Measurements from ENCODE around the gene EPHB2.
"Not testable (repeated sequence)": the region's sequence is repeated elsewhere in the genome, so short reads cannot be mapped to it uniquely, and the experiment has no call there.

The EPHB2 gene

DNA sequence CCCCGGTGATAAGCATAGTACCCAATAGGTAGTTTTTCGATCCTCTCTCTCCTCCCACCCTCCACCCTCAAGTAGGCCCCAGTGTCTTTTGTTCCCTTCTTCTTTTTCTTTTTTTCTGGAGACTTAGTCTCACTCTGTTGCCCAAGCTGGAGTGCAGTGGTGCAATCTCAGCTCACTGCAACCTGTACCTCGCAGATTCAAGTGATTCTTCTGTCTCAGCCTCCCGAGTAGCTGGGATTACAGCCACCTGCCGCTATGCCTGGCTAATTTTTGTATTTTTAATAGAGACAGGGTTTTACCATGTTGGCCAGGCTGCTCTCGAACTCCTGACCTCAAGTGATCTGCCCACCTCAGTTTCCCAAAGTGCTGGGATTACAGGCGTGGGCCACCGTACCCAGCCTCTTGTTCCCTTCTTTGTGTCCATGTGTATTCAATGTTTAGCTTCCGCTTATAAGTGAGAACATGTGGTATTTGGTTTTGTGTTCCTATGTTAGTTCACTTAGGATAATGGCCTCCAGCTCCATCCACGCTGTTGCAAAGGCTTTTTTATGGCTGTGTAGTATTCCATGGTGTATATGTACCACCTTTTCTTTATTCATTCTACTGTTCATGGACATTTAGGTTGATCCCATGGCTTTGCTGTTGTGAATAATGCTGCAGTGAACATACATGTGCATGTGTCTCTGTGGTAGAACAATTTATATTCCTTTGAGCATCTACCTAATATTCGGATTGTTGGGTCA lies 133.0 kb downstream of the EPHB2 start:
- 96% methylated on average over 4 of the region's 11 CpGs for WGBS (ENCODE audit: insufficient coverage)

DNA sequence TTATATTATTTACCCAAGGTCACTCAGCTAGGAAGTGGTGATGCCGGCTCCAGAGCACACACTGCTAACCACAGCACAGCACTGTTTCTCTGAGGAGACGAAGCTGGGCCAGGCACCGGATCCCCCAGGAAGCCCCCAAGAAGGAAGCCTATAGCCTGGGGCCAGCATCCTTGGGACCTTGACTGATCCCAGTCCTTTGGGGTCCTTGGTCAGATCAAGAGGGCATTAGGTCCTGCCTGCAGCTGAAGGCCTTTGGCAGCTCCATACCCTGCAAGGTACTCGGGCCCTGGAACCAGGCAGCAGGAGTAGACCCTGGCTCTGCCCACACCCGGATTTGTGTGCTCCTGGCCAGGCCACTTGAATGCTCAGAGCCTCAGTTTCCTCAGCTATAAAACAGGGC lies 134.0 kb downstream of the EPHB2 start:
- 100% methylated on average over 5 of the region's 5 CpGs for WGBS (ENCODE audit: insufficient coverage)
- no peaks in the 10 kb centered on the region for H3K9me3 ChIP-seq (ENCODE audit: control extremely low read depth in 1 of 5, control insufficient read depth in 4 of 5, insufficient read depth in 2 of 5, low read depth in 1 of 5, low read length in 4 of 5)
- DNase-seq, result no peak

More for the DNA sequence above, 133.0 kb downstream of the EPHB2 start:
- H3K9me3 ChIP-seq (ENCODE audit: control extremely low read depth in 1 of 5, control insufficient read depth in 4 of 5, insufficient read depth in 2 of 5, low read depth in 1 of 5, low read length in 4 of 5); H3K27ac ChIP-seq (ENCODE audit: insufficient read depth in 1 of 2, low read depth in 1 of 2, low read length in 2 of 2, poor library complexity in 1 of 2, severe bottlenecking in 2 of 2); H3K4me3 ChIP-seq (ENCODE audit: control insufficient read depth in 1 of 7, extremely low read depth in 1 of 7, insufficient read depth in 4 of 7, low read depth in 2 of 7, low read length in 6 of 7); POLR2A ChIA-PET; H3K36me3 ChIP-seq (ENCODE audit: control insufficient read depth in 4 of 4, insufficient read depth in 4 of 4, low read length in 3 of 4); H3K27me3 ChIP-seq (replicated peaks in 2 of 5; ENCODE audit: control insufficient read depth in 4 of 5, insufficient read depth in 5 of 5, low read length in 4 of 5); DNase-seq: not testable (repeated sequence)
- CTCF ChIA-PET, result interaction anchor here (1.5 to 2.2 kb wide), 2 partner anchors 14 to 18 kb away, joined by 5 to 7 read pairs; no protein-coding TSS in a partner anchor
- peaks cover 3 to 32% (median 27%) of the 10 kb centered on the region in 4 experiments for H3K4me1 ChIP-seq (ENCODE audit: control extremely low read depth in 1 of 4, control insufficient read depth in 4 of 4, insufficient read depth in 4 of 4, low read length in 3 of 4)

GRCh38 chr1:22845398-22845935 lies 134.8 kb downstream of the EPHB2 start:
- Histone ChIP-seq H3K27ac (ENCODE audit: insufficient read depth in 1 of 2, low read depth in 1 of 2, low read length in 2 of 2, poor library complexity in 1 of 2, severe bottlenecking in 2 of 2) (no peak overlapping the region), H3K4me1 (ENCODE audit: control extremely low read depth in 1 of 4, control insufficient read depth in 4 of 4, insufficient read depth in 4 of 4, low read length in 3 of 4) (peaks cover 3 to 35% (median 28%) of the 10 kb centered on the region in 4 experiments), H3K27me3 (replicated peaks in 2 of 5; ENCODE audit: control insufficient read depth in 4 of 5, insufficient read depth in 5 of 5, low read length in 4 of 5) (peaks cover 0 to 8% (median 2%) of the 10 kb centered on the region in 5 experiments), H3K9me3 (ENCODE audit: control extremely low read depth in 1 of 5, control insufficient read depth in 4 of 5, insufficient read depth in 2 of 5, low read depth in 1 of 5, low read length in 4 of 5) (no peaks in the 10 kb centered on the region), H3K4me3 (ENCODE audit: control insufficient read depth in 1 of 7, extremely low read depth in 1 of 7, insufficient read depth in 4 of 7, low read depth in 2 of 7, low read length in 6 of 7) (no peak overlapping the region), H3K36me3 (ENCODE audit: control insufficient read depth in 4 of 4, insufficient read depth in 4 of 4, low read length in 3 of 4) (no peaks in the 10 kb centered on the region)
- POLR2A ChIA-PET, result no interaction called here
- DNase-seq, result peak in 2 of 3 donors; percentile 24 to 27
- 75% methylated on average over 1 of the region's 4 CpGs for WGBS (ENCODE audit: insufficient coverage)
- CTCF ChIA-PET, result interaction anchor here (1.0 to 2.2 kb wide), 2 partner anchors 16 to 20 kb away, joined by 3 to 7 read pairs; no protein-coding TSS in a partner anchor

More for the DNA sequence above, 134.0 kb downstream of the EPHB2 start:
- H3K36me3 ChIP-seq (ENCODE audit: control insufficient read depth in 4 of 4, insufficient read depth in 4 of 4, low read length in 3 of 4), result no peaks in the 10 kb centered on the region
- ChIA-PET POLR2A (no interaction called here), CTCF (interaction anchor here (1.0 to 2.2 kb wide), 2 partner anchors 17 to 21 kb away, joined by 3 to 7 read pairs; no protein-coding TSS in a partner anchor)
- no peak overlapping the region for H3K4me3 ChIP-seq (ENCODE audit: control insufficient read depth in 1 of 7, extremely low read depth in 1 of 7, insufficient read depth in 4 of 7, low read depth in 2 of 7, low read length in 6 of 7)
- peaks cover 0 to 8% (median 2%) of the 10 kb centered on the region in 5 experiments for H3K27me3 ChIP-seq (replicated peaks in 2 of 5; ENCODE audit: control insufficient read depth in 4 of 5, insufficient read depth in 5 of 5, low read length in 4 of 5)
- H3K4me1 ChIP-seq (ENCODE audit: control extremely low read depth in 1 of 4, control insufficient read depth in 4 of 4, insufficient read depth in 4 of 4, low read length in 3 of 4), result peaks cover 3 to 35% (median 28%) of the 10 kb centered on the region in 4 experiments
- H3K27ac ChIP-seq (ENCODE audit: insufficient read depth in 1 of 2, low read depth in 1 of 2, low read length in 2 of 2, poor library complexity in 1 of 2, severe bottlenecking in 2 of 2), result no peak overlapping the region

DNA sequence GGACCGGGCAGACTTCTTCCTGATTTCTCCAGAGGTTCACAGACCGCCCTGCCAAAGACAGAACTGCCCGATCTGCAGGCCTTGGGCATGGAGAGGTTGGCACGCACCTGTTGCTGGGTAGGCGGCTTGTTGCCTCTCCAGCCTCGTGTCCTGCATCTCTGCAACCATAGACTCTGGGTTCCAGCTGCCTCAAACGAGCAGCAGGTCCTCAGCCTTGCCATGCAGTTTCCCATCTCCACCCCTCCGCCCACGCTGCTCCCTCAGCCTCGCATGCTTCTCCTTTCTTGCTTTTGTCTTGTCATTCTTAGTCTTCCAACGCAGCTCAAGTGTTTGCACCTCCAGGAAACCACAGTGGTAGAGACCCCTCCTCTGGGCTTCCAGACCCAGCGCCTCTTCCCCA lies 135.8 kb downstream of the EPHB2 start:
- Histone ChIP-seq H3K9me3 (ENCODE audit: control extremely low read depth in 1 of 5, control insufficient read depth in 4 of 5, insufficient read depth in 2 of 5, low read depth in 1 of 5, low read length in 4 of 5) (no peaks in the 10 kb centered on the region), H3K27me3 (replicated peaks in 2 of 5; ENCODE audit: control insufficient read depth in 4 of 5, insufficient read depth in 5 of 5, low read length in 4 of 5) (peaks cover 0 to 7% (median 4%) of the 10 kb centered on the region in 5 experiments), H3K4me1 (ENCODE audit: control extremely low read depth in 1 of 4, control insufficient read depth in 4 of 4, insufficient read depth in 4 of 4, low read length in 3 of 4) (peaks cover 3 to 35% (median 28%) of the 10 kb centered on the region in 4 experiments), H3K4me3 (ENCODE audit: control insufficient read depth in 1 of 7, extremely low read depth in 1 of 7, insufficient read depth in 4 of 7, low read depth in 2 of 7, low read length in 6 of 7) (peak overlapping the region in 1 of 7 experiments; percentile 0), H3K27ac (ENCODE audit: insufficient read depth in 1 of 2, low read depth in 1 of 2, low read length in 2 of 2, poor library complexity in 1 of 2, severe bottlenecking in 2 of 2) (no peak overlapping the region), H3K36me3 (ENCODE audit: control insufficient read depth in 4 of 4, insufficient read depth in 4 of 4, low read length in 3 of 4) (no peaks in the 10 kb centered on the region)
- POLR2A ChIA-PET, result no interaction called here
- 20% methylated on average over 11 of the region's 12 CpGs for WGBS (ENCODE audit: insufficient coverage)
- peak; percentile 32 to 83 (median 81) for DNase-seq
- CTCF ChIA-PET, result interaction anchor here (0.7 to 9.0 kb wide), 2 partner anchors 16 to 42 kb away, joined by 3 to 63 read pairs; no protein-coding TSS in a partner anchor

DNA sequence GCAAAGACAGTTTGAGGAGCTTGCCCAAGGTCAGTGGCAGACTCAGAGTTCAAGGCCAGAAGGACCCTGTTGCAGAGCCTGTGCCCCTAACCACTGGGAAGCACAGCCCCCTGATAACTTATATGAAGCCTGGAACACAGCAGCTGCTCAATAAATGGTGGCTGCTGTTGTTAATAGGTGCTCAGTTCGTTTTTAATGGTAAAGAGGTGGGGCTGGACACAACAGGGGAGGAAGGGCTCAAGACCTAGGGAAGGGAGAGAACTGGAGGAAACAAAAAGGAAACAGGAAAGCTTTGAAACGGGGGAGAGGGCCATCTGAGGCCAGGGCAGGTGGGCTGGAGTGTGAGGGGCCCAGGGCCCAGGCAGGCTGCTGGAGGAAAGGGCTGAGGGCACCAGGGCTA lies 136.6 kb downstream of the EPHB2 start:
- no peak overlapping the region for H3K4me3 ChIP-seq (ENCODE audit: control insufficient read depth in 1 of 7, extremely low read depth in 1 of 7, insufficient read depth in 4 of 7, low read depth in 2 of 7, low read length in 6 of 7)
- no peaks in the 10 kb centered on the region for H3K36me3 ChIP-seq (ENCODE audit: control insufficient read depth in 4 of 4, insufficient read depth in 4 of 4, low read length in 3 of 4)
- peaks cover 3 to 35% (median 28%) of the 10 kb centered on the region in 4 experiments for H3K4me1 ChIP-seq (ENCODE audit: control extremely low read depth in 1 of 4, control insufficient read depth in 4 of 4, insufficient read depth in 4 of 4, low read length in 3 of 4)
- no peak overlapping the region for H3K27ac ChIP-seq (ENCODE audit: insufficient read depth in 1 of 2, low read depth in 1 of 2, low read length in 2 of 2, poor library complexity in 1 of 2, severe bottlenecking in 2 of 2)
- WGBS (ENCODE audit: insufficient coverage), result 60% methylated on average over 2 of the region's 2 CpGs
- DNase-seq, result no peak
- peaks cover 0 to 7% (median 5%) of the 10 kb centered on the region in 5 experiments for H3K27me3 ChIP-seq (replicated peaks in 2 of 5; ENCODE audit: control insufficient read depth in 4 of 5, insufficient read depth in 5 of 5, low read length in 4 of 5)
- no peaks in the 10 kb centered on the region for H3K9me3 ChIP-seq (ENCODE audit: control extremely low read depth in 1 of 5, control insufficient read depth in 4 of 5, insufficient read depth in 2 of 5, low read depth in 1 of 5, low read length in 4 of 5)
- POLR2A ChIA-PET, result no interaction called here
- CTCF ChIA-PET, result interaction anchor here (9.0 kb wide), 1 partner anchor 15 kb away, joined by 63 read pairs; no protein-coding TSS in a partner anchor

GRCh38 chr1:22847709-22848108 lies 137.1 kb downstream of the EPHB2 start:
- Histone ChIP-seq H3K36me3 (ENCODE audit: control insufficient read depth in 4 of 4, insufficient read depth in 4 of 4, low read length in 3 of 4) (no peaks in the 10 kb centered on the region), H3K4me3 (ENCODE audit: control insufficient read depth in 1 of 7, extremely low read depth in 1 of 7, insufficient read depth in 4 of 7, low read depth in 2 of 7, low read length in 6 of 7) (no peak overlapping the region), H3K27me3 (replicated peaks in 2 of 5; ENCODE audit: control insufficient read depth in 4 of 5, insufficient read depth in 5 of 5, low read length in 4 of 5) (peaks cover 0 to 5% (median 3%) of the 10 kb centered on the region in 5 experiments), H3K9me3 (ENCODE audit: control extremely low read depth in 1 of 5, control insufficient read depth in 4 of 5, insufficient read depth in 2 of 5, low read depth in 1 of 5, low read length in 4 of 5) (no peaks in the 10 kb centered on the region), H3K4me1 (ENCODE audit: control extremely low read depth in 1 of 4, control insufficient read depth in 4 of 4, insufficient read depth in 4 of 4, low read length in 3 of 4) (peaks cover 3 to 35% (median 28%) of the 10 kb centered on the region in 4 experiments), H3K27ac (ENCODE audit: insufficient read depth in 1 of 2, low read depth in 1 of 2, low read length in 2 of 2, poor library complexity in 1 of 2, severe bottlenecking in 2 of 2) (no peak overlapping the region)
- DNase-seq, result no peak
- POLR2A ChIA-PET, result no interaction called here
- WGBS (ENCODE audit: insufficient coverage), result 78% methylated on average over 1 of the region's 2 CpGs
- CTCF ChIA-PET, result interaction anchor here (0.9 to 9.0 kb wide), 3 partner anchors 10 to 41 kb away, joined by 3 to 63 read pairs (median 3); no protein-coding TSS in a partner anchor
